Osteoblast (primary cell): ENCODE results near the gene TMEM59L. TPM values are rescaled to one million over a fixed set of nuclear protein-coding genes. Genes with fewer than 3 reads are reported as not detected.

Source experiments
- DNase-seq: peaks from one replicate; pipeline ENCODE4 v3.0.0; 2011; ENCODE audit warnings: low spot score, mixed read lengths; ENCODE audit not compliant: insufficient read length; ENCODE audit errors: missing footprints
- H2AFZ ChIP-seq: 2 replicates; pipeline ENCODE4 v1.6.0; 2011; ENCODE audit warnings: mild to moderate bottlenecking, low read length
- H3K27ac ChIP-seq: 2 replicates; pipeline ENCODE4 v1.5.1; 2011; ENCODE audit warnings: mild to moderate bottlenecking, low read depth, low read length, moderate library complexity
- H3K27me3 ChIP-seq: 2 replicates; pipeline ENCODE4 v1.6.0; 2012; ENCODE audit warnings: mild to moderate bottlenecking, control low read depth, inconsistent platforms, low read length, moderate library complexity; ENCODE audit not compliant: insufficient read depth
- H3K36me3 ChIP-seq: 2 replicates; pipeline ENCODE4 v1.5.1; 2011; ENCODE audit warnings: mild to moderate bottlenecking, low read length, control low read depth, moderate library complexity; ENCODE audit not compliant: insufficient read depth
- H3K4me1 ChIP-seq: 2 replicates; pipeline ENCODE4 v1.5.1; 2011; ENCODE audit warnings: mild to moderate bottlenecking, low read length, control low read depth, moderate library complexity; ENCODE audit not compliant: insufficient read depth
- H3K4me2 ChIP-seq: 2 replicates; pipeline ENCODE4 v1.6.0; 2011; ENCODE audit warnings: mild to moderate bottlenecking, low read length; ENCODE audit not compliant: insufficient read depth
- H3K4me3 ChIP-seq: fragments of 200-600 bp; sonication (generic); 3 replicates; pipeline ENCODE4 v1.5.1; 2012; ENCODE audit warnings: mild to moderate bottlenecking, low read length, inconsistent platforms; ENCODE audit not compliant: insufficient read depth
- H3K79me2 ChIP-seq: 2 replicates; pipeline ENCODE4 v1.6.0; 2012; ENCODE audit warnings: mild to moderate bottlenecking, low read length, control low read depth, inconsistent platforms; ENCODE audit not compliant: insufficient read depth
- H3K9me3 ChIP-seq: 2 replicates; pipeline ENCODE4 v1.5.1; 2011; ENCODE audit warnings: low read depth, low read length, control low read depth
- H4K20me1 ChIP-seq: 2 replicates; pipeline ENCODE4 v1.6.0; 2012; ENCODE audit warnings: mild to moderate bottlenecking, low read length, control low read depth; ENCODE audit not compliant: insufficient read depth
- CTCF ChIP-seq: IDR thresholded peaks from 2 replicates; pipeline ENCODE4 v1.5.1; 2011; ENCODE audit warnings: mild to moderate bottlenecking, low read depth, low read length, moderate library complexity; ENCODE audit errors: extremely low read depth
- total RNA-seq: library from RNA; depleted of rRNA; stranded (reverse); fragments of >200 nt; gene quantifications from 2 replicates; pipeline ENCODE4 v1.2.3, GENCODE V29; 2012

Gene TMEM59L
- total RNA-seq, 1 donor = 0.36 TPM

- TF ChIP-seq CTCF = no peak
Observed at GRCh38 chr19:18618236-18618635, 5.6 kb downstream of the TMEM59L start.

GRCh38 chr19:18620311-18620710 is 7.6 kb downstream of the TMEM59L start:
- H3K36me3 ChIP-seq = no peaks in the 10 kb centered on the region
- peak; percentile 10 for DNase-seq
- H3K79me2 ChIP-seq = no peaks in the 10 kb centered on the region
- no peak overlapping the region for H3K27ac ChIP-seq
- H3K4me1 ChIP-seq = no peaks in the 10 kb centered on the region
- no peak for TF ChIP-seq CTCF
- H4K20me1 ChIP-seq = no peaks in the 10 kb centered on the region
- H3K9me3 ChIP-seq = no peaks in the 10 kb centered on the region
- H3K4me2 ChIP-seq = no peak overlapping the region
- no peaks in the 10 kb centered on the region for H3K27me3 ChIP-seq
- H2AFZ ChIP-seq = no peak overlapping the region
- H3K4me3 ChIP-seq = no peak overlapping the region

More at GRCh38 chr19:18618236-18618635, 5.6 kb downstream of the TMEM59L start:
- Histone ChIP-seq H3K4me2 (no peak overlapping the region), H4K20me1 (no peaks in the 10 kb centered on the region), H3K4me3 (no peak overlapping the region), H3K79me2 (no peaks in the 10 kb centered on the region), H3K36me3 (no peaks in the 10 kb centered on the region), H3K4me1 (no peaks in the 10 kb centered on the region), H3K27me3 (peaks cover 12% of the 10 kb centered on the region), H3K9me3 (no peaks in the 10 kb centered on the region), H2AFZ (no peak overlapping the region), H3K27ac (no peak overlapping the region)
- peak; percentile 32 for DNase-seq

- DNase-seq = peak; percentile 34
- Histone ChIP-seq H3K27me3 (no peaks in the 10 kb centered on the region), H3K27ac (no peak overlapping the region), H3K36me3 (no peaks in the 10 kb centered on the region), H4K20me1 (no peaks in the 10 kb centered on the region), H3K4me1 (no peaks in the 10 kb centered on the region), H3K79me2 (no peaks in the 10 kb centered on the region), H3K4me3 (no peak overlapping the region), H3K9me3 (no peaks in the 10 kb centered on the region), H2AFZ (no peak overlapping the region), H3K4me2 (no peak overlapping the region)
- no peak for TF ChIP-seq CTCF
Observed at GRCh38 chr19:18620902-18621301, 8.2 kb downstream of the TMEM59L start.

GRCh38 chr19:18626906-18627305 is 14.2 kb downstream of the TMEM59L start:
- H2AFZ ChIP-seq = no peak overlapping the region
- no peak for TF ChIP-seq CTCF
- H3K4me2 ChIP-seq = no peak overlapping the region
- no peaks in the 10 kb centered on the region for H4K20me1 ChIP-seq
- no peaks in the 10 kb centered on the region for H3K36me3 ChIP-seq
- H3K27ac ChIP-seq = no peak overlapping the region
- no peak for DNase-seq
- no peaks in the 10 kb centered on the region for H3K27me3 ChIP-seq
- no peaks in the 10 kb centered on the region for H3K9me3 ChIP-seq
- no peak overlapping the region for H3K4me3 ChIP-seq
- no peaks in the 10 kb centered on the region for H3K4me1 ChIP-seq
- H3K79me2 ChIP-seq = no peaks in the 10 kb centered on the region
